Measurements from ENCODE around the gene FAT1.

- TF ChIP-seq FOXM1 (IDR thresholded peaks at IDR 0.05; ENCODE audit: borderline replicate concordance), result no peak
- no peak for TF ChIP-seq HDGF (IDR thresholded peaks at IDR 0.05; ENCODE audit: borderline replicate concordance)
- no peak for TF ChIP-seq TARDBP (IDR thresholded peaks at IDR 0.05)
- TF ChIP-seq ELF4 (IDR thresholded peaks at IDR 0.05), result no peak
- no peak for TF ChIP-seq ARNT (IDR thresholded peaks at IDR 0.05)
- no peak for TF ChIP-seq NFRKB (IDR thresholded peaks at IDR 0.05)
- no peak for TF ChIP-seq BHLHE40 (IDR thresholded peaks at IDR 0.05; ENCODE audit: borderline replicate concordance)
Measured at GRCh38 chr4:186767794-186768193, 44.1 kb upstream of the FAT1 start.
